ENCODE results near the gene BPGM. TPM values are rescaled to one million over a fixed set of nuclear protein-coding genes. Genes with fewer than 3 reads are reported as not detected.
A peak's percentile ranks its signal among the peaks of the same experiment; 100 is the strongest.
"Not testable (repeated sequence)": the region's sequence is repeated elsewhere in the genome, so short reads cannot be mapped to it uniquely, and the experiment has no call there.

BPGM gene
- total RNA-seq, 1 experiment from 2014 or later, result 32.5 TPM

GRCh38 chr7:134684165-134684564 is 37.5 kb downstream of the BPGM start:
- no peak for TF ChIP-seq CTCF (IDR thresholded peaks at IDR 0.05; ENCODE audit: unreplicated experiment)
- Mint-ChIP-seq H3K4me1 (ENCODE audit: low read depth, unreplicated experiment) (no peaks in the 10 kb centered on the region), H3K36me3 (ENCODE audit: insufficient read depth, unreplicated experiment) (peaks cover 6% of the 10 kb centered on the region), H3K27ac (ENCODE audit: unreplicated experiment) (no peak overlapping the region), H3K27me3 (ENCODE audit: unreplicated experiment) (no peaks in the 10 kb centered on the region), H3K4me3 (ENCODE audit: low read depth, unreplicated experiment) (no peak overlapping the region), H3K9me3 (ENCODE audit: low read depth, unreplicated experiment) (no peaks in the 10 kb centered on the region)
- no TSS peak for BruUV-seq (replicated peaks)
- intact Hi-C loops (cut with micrococcal nuclease; ENCODE audit: unreplicated experiment), result no loop called here
- CTCF ChIA-PET, result interaction anchor here (0.7 kb wide), 1 partner anchor 12 kb away, joined by 4 read pairs; no protein-coding TSS in a partner anchor
- DNase-seq, result no peak

GRCh38 chr7:134685250-134685649 is 38.6 kb downstream of the BPGM start:
- BruUV-seq (replicated peaks), result no TSS peak
- Mint-ChIP-seq H3K36me3 (ENCODE audit: insufficient read depth, unreplicated experiment) (no peaks in the 10 kb centered on the region), H3K27ac (ENCODE audit: unreplicated experiment) (no peak overlapping the region), H3K27me3 (ENCODE audit: unreplicated experiment) (no peaks in the 10 kb centered on the region), H3K9me3 (ENCODE audit: low read depth, unreplicated experiment) (no peaks in the 10 kb centered on the region), H3K4me3 (ENCODE audit: low read depth, unreplicated experiment) (no peak overlapping the region), H3K4me1 (ENCODE audit: low read depth, unreplicated experiment) (no peaks in the 10 kb centered on the region)
- no peak for DNase-seq
- TF ChIP-seq CTCF (IDR thresholded peaks at IDR 0.05; ENCODE audit: unreplicated experiment), result no peak
- intact Hi-C loops (cut with micrococcal nuclease; ENCODE audit: unreplicated experiment), result loop anchor here (5.0 kb wide), 1 partner anchor 53 kb away; no protein-coding TSS in a partner anchor
- CTCF ChIA-PET, result no interaction called here

GRCh38 chr7:134686786-134687185 is 40.1 kb downstream of the BPGM start:
- no peak for DNase-seq
- no peak overlapping the region for H3K27ac Mint-ChIP-seq (ENCODE audit: unreplicated experiment)
- no peaks in the 10 kb centered on the region for H3K4me1 Mint-ChIP-seq (ENCODE audit: low read depth, unreplicated experiment)

GRCh38 chr7:134689550-134689949 is 42.9 kb downstream of the BPGM start:
- not testable (repeated sequence) for DNase-seq; BruUV-seq (replicated peaks); H3K4me1 Mint-ChIP-seq (ENCODE audit: low read depth, unreplicated experiment); H3K4me3 Mint-ChIP-seq (ENCODE audit: low read depth, unreplicated experiment); H3K27ac Mint-ChIP-seq (ENCODE audit: unreplicated experiment); H3K36me3 Mint-ChIP-seq (ENCODE audit: insufficient read depth, unreplicated experiment); H3K9me3 Mint-ChIP-seq (ENCODE audit: low read depth, unreplicated experiment)
- CTCF ChIA-PET, result interaction anchor here (0.9 to 2.3 kb wide), 2 partner anchors 57 to 253 kb away, joined by 5 to 9 read pairs; no protein-coding TSS in a partner anchor
- H3K27me3 Mint-ChIP-seq (ENCODE audit: unreplicated experiment), result peaks cover 27% of the 10 kb centered on the region
- intact Hi-C loops (cut with micrococcal nuclease; ENCODE audit: unreplicated experiment), result loop anchor here (5.0 kb wide), 1 partner anchor 57 kb away; no protein-coding TSS in a partner anchor

More at GRCh38 chr7:134686786-134687185, 40.1 kb downstream of the BPGM start:
- H3K27me3 Mint-ChIP-seq (ENCODE audit: unreplicated experiment), result peaks cover 7% of the 10 kb centered on the region
- TF ChIP-seq CTCF (IDR thresholded peaks at IDR 0.05; ENCODE audit: unreplicated experiment), result peak; percentile 32
- BruUV-seq (replicated peaks), result no TSS peak
- CTCF ChIA-PET, result interaction anchor here (0.7 to 0.9 kb wide), 4 partner anchors 256 to 490 kb away, joined by 3 to 6 read pairs (median 4); no protein-coding TSS in a partner anchor
- H3K36me3 Mint-ChIP-seq (ENCODE audit: insufficient read depth, unreplicated experiment), result no peaks in the 10 kb centered on the region
- no peaks in the 10 kb centered on the region for H3K9me3 Mint-ChIP-seq (ENCODE audit: low read depth, unreplicated experiment)
- no peak overlapping the region for H3K4me3 Mint-ChIP-seq (ENCODE audit: low read depth, unreplicated experiment)
- intact Hi-C loops (cut with micrococcal nuclease; ENCODE audit: unreplicated experiment), result loop anchor here (2.0 to 5.0 kb wide), 2 partner anchors 54 to 256 kb away; no protein-coding TSS in a partner anchor

GRCh38 chr7:134690016-134690415 is 43.4 kb downstream of the BPGM start:
- DNase-seq, result no peak
- CTCF ChIA-PET, result interaction anchor here (0.5 to 2.3 kb wide), 4 partner anchors 19 to 252 kb away, joined by 3 to 9 read pairs (median 4); no protein-coding TSS in a partner anchor
- no peaks in the 10 kb centered on the region for H3K4me1 Mint-ChIP-seq (ENCODE audit: low read depth, unreplicated experiment)
- H3K4me3 Mint-ChIP-seq (ENCODE audit: low read depth, unreplicated experiment), result no peak overlapping the region
- H3K9me3 Mint-ChIP-seq (ENCODE audit: low read depth, unreplicated experiment), result no peaks in the 10 kb centered on the region
- no peak for TF ChIP-seq CTCF (IDR thresholded peaks at IDR 0.05; ENCODE audit: unreplicated experiment)
- H3K27me3 Mint-ChIP-seq (ENCODE audit: unreplicated experiment), result peaks cover 27% of the 10 kb centered on the region
- H3K27ac Mint-ChIP-seq (ENCODE audit: unreplicated experiment), result no peak overlapping the region
- no peaks in the 10 kb centered on the region for H3K36me3 Mint-ChIP-seq (ENCODE audit: insufficient read depth, unreplicated experiment)
- intact Hi-C loops (cut with micrococcal nuclease; ENCODE audit: unreplicated experiment), result no loop called here
- BruUV-seq (replicated peaks), result no TSS peak

Data from Calu3 (cell line).